Putamen (tissue), 1 donor: Measurements from ENCODE around the gene SP110.
"Not testable (repeated sequence)": the region's sequence is repeated elsewhere in the genome, so short reads cannot be mapped to it uniquely, and the experiment has no call there.

Experiments
- DNase-seq: peaks from one replicate; pipeline ENCODE4 v3.0.0-alpha.2; 2016; ENCODE audit warnings: low spot score

The SP110 gene

DNA sequence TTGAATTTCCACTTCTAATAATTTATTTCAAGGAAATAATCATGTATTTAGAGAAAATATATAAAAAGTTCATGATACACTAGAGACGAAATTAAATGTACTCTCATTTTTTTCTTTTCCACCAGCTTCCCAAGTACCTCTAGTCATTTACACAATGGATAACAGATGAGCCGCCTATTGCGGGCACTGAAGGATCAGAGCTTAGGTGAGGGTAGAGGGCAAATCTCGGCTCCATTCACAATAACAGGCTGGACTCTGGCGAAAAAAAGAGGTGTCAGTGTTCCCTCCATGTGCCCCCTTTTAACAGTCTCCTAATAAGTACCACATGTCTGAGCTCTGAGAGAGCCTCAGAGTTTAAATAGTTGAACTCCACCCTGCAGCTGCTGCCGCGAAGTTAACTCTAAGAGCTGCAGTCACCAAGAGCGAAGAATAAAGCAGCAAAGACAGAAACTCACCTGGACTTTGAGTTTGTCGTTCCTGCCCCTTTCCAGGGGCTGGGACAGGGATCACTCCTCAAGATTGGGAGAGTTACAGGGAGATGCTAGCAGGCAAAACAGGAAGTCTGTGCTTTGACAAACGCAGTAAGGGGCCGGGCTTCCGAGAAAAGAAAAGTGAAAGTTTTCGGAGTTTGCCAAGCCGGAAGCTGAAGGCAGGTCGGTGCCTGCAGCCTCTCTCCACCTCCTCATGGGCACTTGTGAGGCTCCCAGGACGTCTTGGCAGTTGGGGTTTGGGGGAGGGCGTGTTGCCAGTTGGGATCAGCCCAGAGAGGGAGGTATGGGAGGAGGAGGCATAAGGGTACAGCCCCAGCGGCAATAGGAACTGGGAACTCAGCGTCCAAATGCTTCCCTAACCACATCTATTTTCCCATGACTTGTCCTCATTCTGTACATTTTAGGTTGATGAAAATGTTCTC, at the start of gene SP110:
SP110 (minus strand) TSS at position 566 of the 913 bp plus-strand sequence. CDS start 3,057 bp downstream, outside the sequence.
- peak; percentile 69 for DNase-seq

DNA sequence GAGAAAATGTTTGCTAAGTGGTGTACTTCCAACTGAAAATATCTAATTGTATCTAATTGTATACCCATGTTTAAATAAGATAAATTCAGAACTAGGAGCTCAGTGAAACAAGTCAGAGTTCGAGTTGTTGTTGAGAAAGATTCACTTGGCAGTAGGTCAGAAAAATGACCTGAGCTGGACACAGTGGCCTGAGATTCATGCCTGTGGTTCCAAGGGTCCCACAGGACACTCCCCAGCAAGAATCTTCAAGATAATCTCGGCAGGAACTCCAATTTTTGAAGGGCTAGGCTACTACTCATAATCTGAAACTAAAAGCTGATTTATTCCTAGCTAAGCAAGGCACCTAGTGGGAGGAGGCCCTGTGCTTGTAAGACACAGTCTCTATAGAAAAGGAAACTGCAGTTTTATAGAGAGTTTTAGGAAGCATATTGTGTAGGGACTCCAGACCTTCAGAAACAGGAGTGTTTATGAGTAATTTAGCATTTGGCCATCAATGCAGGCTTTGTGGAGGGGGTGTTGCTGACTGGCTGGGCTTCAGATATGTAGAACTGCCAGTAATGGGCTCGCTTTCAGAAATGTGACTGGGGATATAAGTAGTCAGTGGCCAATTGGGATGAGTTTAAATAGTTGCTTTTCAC, 48.9 kb upstream of the SP110 start:
- no peak for DNase-seq

DNA sequence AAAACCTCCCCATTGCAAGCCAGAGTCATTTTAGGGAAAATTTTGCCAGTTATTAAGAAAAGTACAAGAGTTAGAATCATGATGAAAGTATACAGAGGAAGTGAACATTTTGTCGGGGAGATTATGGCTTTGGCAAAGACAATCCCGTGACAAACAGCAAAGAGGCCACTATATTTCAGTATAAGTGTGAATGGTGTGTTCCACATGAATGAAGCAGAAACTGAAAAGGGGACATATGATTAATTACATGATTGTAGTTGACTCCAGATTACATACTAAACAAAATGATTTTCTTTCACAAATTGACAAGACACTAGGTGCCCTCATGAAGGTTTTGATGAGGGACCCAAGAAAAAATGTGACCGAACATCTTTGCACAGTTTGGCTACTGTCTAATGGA, 47.8 kb upstream of the SP110 start:
- DNase-seq = no peak

DNA sequence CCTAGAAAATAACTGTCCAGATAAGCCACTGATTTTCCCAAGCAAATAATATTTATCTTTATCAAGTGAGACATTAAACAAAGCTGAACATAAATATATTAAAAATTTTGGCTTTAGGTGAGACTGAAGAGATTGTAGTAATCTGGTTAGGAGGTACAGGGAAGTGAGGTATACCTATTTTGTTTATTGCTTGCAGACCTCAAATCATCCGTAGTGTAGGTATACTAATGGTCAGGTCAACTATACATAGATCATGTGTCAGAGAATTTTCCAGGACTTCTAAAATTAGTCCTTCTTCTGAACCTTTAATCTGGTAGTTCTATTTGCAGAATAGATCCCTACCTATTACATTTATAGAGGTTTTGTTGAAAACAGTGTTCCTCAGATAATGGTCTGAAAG, 47.3 kb upstream of the SP110 start:
- DNase-seq = no peak

DNA sequence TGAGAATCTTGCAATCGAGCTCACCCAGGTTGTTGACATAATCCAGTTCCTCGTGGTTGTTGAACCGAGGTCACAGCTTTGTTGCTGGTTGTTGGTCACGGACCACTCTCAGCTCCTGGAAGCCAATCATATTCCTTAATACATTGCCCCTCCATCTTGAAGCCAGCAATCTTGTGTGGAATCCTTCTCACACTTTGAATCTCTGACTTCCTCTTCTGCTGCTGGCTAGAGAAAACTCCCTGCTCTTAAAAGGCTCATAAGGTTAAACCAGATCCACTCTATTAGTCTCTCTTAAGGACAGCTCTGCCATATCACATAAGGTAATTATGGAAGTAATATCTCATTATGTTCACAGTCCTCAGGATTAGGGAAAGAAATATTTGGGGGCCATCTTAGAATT, 46.9 kb upstream of the SP110 start:
- no peak for DNase-seq

DNA sequence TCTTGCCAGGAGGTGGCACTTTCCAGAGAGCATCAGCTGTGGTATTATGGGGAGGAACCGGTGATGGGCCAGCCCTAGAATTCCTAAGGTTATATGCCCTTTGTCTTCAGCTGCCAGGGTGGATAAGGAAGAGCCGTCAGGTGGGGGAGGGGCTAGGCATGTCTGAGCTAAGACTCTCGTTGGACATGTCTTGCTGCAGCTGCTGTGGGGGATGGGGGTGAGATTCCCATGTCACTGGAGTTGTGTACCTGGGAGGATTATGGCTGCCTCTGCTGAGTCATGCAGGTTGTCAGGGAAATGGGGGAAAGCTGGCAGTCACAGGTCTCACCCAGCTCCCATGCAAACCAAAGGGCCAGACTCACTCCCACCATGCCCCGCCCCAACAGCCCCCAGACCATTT, 45.2 kb upstream of the SP110 start:
- DNase-seq = not testable (repeated sequence)

DNA sequence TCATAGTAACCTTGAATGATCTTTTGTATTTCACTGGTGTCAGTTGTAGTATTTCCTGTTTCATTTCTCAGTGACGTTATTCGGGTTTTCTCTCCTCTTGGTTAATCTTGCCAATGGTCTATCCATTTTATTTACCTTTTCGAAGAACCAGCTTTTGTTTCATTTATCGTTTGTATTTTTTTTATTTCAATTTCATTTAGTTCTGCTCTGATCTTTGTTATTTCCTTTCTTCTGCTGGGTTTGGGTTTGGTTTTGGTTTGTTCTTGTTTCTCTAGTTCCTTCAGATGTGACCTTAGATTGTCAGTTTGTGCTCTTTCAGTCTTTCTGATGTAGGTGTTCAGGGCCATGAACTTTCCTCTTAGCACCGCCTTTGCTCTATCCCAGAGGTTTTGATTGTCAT, 42.5 kb upstream of the SP110 start:
- no peak for DNase-seq

DNA sequence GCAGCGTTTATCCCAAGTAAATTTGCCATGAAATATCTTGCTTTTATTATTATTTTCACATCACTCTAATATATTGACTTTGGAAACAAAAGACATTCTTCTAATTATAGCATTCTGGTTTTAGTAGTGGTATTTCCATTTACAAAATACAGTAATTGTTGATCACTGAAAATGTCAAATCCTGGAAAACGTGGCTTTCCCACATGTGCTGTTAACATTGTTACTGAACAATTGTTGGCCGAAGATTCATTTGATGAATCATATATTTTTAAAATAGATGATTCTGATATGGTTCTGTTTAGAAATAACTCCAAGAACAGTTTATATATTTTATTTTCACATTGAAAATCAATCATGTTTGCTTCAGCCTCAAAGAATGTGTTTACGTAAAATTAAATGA, 38.7 kb upstream of the SP110 start:
- no peak for DNase-seq

DNA sequence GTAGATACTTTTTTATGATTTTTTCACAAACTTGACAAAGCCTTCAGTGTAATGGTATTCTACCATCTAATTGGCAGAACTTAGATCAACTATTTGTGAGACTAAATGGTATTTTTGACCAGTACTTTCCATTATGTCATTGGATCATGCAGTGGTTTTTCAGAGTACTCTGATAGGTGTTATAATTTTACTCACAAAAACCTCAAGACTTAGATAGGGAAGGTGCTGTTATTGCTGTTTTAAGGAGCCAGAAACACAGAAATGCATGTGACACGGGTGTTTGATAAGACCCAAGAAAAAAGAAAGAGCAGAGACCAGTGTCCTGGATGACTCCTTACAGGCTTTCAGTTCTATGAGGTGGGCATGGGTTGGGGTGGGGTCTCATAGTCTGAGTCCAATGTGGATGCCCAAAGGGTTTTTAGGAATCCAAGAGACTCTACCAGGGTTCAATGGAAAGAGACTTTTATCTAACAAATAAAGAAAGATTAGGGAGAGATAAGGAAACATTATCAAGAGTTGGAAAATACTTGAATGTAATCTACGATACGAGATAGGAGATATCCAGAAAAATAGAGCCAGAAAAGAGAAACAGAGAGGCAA, 37.0 kb upstream of the SP110 start:
- DNase-seq = no peak

DNA sequence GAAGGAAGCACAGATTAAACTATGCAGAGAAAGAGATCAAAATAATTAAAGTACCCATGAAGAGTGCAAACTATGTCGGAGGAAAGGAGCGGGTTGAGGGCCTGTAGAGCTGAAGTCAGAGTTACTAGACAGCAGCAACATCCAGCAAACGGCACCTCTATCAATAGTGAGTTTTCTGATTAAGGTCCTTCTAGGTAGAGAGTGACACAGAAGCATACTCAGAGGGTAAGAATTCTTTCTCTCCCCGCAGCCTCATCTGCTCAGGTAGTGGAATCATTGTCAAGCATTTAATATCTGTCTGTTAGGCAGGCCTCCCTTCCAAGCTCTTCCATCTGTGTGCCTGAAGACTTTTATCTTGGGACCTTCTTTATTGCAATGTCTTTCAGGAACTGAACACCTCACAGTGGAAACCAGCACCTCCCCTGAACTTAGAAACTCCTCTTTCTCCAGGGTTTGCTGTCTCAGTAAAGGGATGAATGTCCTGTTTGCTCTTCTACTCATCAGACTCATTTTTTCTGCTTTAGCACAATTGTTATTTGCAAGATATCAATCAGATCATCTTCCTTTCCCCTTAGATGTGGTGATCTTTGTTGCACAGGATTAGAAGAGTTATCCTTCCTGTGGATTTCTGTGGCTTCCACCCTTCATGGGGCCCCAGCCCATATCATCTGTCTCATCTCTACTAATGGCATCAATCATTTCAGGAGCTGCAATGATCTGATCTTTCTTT, 34.5 kb upstream of the SP110 start:
- DNase-seq = no peak

DNA sequence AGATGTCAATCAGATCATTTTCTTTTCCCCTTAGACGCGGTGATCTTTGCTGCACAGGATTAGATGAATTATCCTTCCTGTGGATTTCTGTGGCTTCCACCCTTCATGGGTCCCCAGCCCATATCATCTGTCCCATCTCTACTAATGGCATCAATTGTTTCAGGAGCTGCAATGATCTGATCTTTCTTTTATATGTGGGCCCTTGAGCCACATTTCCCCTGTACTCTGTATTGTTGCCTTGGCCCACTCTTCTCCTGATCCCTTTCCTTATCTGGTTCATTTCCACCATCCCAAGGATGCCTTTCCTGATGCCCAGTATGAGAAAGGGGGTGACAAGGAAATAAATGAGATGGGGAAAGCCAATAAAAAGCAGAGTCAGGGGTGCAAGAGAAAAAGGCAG, 30.4 kb upstream of the SP110 start:
- DNase-seq = no peak

DNA sequence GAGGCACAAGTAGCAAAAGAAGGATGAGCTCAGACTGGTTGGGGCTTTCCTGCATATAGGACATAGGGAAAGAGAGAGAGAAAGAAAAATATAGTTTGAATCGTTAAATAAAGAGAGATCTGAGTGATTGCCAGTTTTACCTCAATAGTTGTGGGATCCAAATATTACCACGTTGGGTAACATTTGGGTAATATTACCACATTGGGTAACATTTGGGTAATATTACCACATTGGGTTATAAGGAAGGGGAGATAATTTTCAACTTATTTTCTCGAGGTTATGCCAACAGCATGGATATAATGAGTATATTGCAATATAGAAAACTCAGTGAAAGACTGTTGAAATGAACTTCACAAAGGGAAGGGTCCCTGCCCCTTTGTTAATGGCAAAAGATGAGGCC, 26.4 kb upstream of the SP110 start:
- no peak for DNase-seq

DNA sequence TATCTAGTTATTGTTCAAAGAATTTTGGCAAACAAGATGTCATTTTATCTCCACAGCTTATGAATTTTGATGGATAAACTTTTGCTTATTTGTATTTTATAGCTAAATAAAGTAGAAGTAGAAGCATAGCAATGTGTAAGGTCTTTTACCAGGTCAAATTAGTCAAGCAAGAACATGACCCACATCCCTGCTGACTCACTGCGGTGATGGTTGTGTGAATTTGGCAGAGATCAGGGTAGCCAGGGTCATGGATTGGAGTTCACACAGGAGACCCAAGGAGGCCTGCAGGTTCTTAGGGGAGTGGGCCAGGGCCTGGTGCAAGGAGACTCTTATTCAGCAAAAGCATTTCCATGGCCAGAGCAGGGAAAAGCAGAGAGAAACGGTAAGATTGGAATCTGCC, 24.4 kb upstream of the SP110 start:
- DNase-seq = no peak

DNA sequence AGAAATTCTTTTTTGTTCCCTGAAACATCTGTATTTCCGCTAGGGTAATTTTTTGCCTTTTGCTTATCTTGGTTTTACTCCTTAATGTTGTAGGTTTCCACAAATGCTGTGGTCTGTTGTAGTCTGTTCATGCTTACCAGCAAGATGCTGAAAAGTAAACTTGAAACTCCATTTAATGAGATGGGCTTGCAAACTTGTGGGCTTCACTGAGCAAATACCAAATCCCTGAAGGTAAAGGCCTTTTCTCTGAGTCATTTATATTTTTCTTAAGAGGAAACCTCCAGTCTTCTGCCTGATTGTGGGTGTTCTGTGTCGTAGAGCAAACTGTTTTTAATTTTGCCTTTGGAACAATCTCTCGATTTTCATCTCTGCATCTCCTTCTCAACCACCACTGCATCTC, 15.1 kb upstream of the SP110 start:
- DNase-seq = no peak

DNA sequence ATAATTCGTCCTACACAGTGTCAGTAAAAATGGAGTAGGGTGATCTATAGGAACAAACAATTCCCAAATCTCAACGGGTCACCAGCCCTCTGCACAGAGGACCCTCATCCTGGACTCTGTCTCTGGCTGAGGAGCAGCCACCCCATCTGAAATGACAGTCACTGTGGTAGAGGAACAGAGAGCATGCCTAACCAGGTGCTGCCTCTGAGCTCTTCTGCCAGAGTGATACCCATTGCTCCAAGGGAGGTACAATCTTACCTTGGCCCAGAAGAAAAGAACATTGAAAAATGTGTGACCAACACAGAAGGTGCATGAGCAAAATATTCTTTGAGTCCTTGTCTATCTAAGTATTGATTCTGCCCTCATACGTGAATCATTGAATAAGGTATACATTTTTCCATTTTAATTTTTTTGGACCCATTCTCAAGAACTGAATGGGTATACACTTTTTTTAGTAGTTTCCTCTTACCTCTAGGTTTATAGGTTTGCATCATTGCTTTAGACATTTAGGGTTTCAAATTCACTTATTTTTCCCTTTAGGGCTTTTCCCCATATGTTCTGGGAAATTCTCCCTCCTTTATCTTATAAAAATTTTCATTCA, 14.4 kb upstream of the SP110 start:
- no peak for DNase-seq

DNA sequence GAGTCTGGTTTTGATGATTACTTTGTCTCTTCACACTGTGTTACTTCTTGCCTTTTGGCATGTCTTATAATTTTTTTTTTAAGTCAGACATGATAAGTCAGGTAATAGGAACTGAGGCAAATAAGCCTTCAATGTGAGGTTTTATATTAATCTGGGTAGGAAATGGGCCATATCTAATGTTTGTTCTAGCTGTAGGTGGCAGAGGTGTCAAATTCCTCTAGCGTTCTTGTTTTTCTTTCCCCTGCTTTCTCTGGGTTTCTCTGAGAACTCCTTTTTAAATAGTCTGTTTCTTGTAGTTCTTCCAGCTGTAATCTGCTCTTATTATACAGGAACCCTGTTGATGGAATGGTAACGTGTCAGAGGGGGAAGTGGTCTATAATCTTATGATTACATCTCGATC, 11.5 kb upstream of the SP110 start:
- DNase-seq = no peak

DNA sequence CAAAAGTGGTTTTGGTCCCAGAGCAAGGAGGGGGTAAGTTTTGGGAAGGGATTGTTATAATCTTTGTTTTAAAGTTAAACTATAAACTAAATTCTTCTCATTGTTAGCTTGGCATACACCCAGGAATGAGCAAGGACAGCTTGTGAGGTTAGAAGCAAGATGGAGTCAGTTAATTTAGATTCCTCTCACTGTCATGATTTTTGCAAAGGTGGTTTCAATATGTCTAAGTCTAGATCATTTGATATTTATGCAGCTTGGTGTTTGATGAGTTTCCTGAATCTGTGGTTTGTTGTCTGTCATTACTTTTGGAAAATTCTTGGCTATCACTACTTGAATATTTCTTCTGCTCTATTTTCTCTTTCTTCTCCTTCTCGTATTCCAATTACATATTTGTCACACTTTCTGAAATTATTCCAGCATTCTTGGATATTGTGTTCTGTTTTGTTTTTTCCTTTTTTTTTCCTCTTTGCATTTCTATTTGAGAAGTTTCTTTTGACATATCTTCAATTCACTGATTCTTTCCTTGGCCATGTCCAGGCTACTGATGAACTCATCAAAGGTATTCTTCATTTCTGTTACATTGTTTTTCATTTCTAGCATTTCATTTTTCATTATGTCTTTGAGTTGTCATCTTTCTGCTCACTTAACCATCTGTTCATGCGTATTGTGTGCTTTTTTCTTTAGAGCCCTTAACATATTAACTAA, 10.9 kb upstream of the SP110 start:
- no peak for DNase-seq

DNA sequence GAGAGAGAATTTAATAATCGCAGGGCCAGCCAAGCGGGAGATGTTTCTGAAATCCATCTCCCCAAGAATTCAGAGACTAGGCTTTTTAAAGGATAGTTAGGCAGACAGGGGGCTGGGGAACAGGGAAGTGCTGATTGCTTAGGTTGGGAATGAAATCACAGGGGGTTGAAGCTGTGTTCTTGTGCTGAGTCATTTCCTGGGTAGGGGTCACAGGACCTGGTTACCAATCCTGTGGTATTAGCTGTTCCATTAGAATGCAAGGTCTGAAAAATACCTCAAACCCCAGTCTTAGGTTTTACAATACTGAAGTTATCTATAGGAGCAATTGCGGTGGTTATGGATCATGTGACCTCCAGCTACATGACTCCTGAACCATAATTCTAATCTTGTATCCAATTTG, 10.3 kb upstream of the SP110 start:
- no peak for DNase-seq

DNA sequence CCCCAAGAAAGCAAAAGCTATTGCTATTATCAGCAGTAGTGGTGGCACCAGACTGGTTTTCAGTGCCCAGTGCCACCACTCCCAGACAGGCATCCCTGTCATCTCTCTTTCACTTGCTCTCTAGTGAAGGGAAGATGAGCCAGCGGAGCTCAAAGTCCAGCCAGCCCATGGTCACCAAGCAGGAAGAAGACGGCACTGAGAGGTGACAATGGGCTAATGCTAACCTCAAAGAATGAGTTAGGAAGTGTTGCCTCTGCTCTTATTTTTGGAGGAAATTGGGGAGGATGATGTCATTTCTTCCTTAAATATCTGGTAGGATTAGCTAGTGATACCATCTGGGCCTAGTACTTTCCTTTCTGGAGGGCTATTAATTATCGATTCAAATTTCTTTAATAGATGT, 7.4 kb upstream of the SP110 start:
- DNase-seq = no peak

DNA sequence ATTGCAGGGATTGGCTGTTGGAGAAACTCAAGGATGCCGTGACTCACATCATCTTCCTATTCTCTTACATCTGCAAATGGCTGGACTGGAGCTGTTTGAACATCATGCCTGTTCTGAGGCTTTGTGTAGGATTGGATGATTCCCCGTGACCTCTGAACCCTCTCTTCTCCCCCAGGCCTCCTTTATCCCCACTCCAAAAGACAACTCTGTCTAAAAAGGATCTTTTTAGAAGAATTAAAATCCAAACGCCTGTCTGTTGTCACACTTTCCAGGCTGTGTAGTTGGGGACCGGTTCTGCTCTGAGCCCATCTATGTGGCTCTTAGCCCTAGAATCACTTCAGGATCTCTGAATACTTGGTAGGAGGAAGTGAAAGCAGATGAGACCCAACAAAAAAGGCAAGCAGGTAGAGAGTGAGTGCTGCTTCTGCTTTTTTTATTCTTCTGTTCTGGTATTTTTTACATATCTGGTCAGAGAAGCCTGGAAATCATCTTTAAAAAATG, 6.3 kb upstream of the SP110 start:
- no peak for DNase-seq

DNA sequence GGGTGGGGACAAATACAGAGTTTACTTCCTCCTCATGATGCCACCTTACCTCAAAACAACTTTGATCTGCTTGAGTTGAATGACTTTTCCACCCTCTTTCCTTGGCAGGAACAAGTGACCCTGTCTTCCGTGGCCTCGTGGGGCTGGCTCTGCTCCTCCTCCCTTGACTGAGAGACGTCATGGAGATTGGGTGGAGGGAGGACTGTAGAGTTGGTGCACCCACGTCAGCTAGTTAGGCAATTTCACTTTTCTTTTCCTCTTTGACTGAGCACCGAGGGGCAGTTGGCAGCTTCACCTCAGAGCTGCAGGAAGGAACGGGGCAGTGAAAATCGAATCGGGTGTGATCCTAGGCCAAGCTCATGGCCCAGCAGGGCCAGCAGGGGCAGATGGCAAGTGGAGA, 5.7 kb upstream of the SP110 start, which contains the start of gene SP140:
SP140 (plus strand) TSS at position 251 of the 400 bp plus-strand sequence; CDS start at position 360, 109 bp downstream.
- peak; percentile 9 for DNase-seq
